ENCODE data around the gene GRK1.

Gene GRK1

GRCh38 chr13:113633485-113633873 is 33.5 kb upstream of the GRK1 start:
- in situ Hi-C loops (cut with HindIII; ENCODE audit: low sequenced_read_pairs), result no loop called here
- no peak for DNase-seq (ENCODE audit: low read depth)
- no peak overlapping the region for H3K4me3 ChIP-seq (ENCODE audit: low read depth, low read length)
- TF ChIP-seq CTCF (IDR thresholded peaks at IDR 0.05; ENCODE audit: low read depth, low read length, missing control alignments), result no peak

DNA sequence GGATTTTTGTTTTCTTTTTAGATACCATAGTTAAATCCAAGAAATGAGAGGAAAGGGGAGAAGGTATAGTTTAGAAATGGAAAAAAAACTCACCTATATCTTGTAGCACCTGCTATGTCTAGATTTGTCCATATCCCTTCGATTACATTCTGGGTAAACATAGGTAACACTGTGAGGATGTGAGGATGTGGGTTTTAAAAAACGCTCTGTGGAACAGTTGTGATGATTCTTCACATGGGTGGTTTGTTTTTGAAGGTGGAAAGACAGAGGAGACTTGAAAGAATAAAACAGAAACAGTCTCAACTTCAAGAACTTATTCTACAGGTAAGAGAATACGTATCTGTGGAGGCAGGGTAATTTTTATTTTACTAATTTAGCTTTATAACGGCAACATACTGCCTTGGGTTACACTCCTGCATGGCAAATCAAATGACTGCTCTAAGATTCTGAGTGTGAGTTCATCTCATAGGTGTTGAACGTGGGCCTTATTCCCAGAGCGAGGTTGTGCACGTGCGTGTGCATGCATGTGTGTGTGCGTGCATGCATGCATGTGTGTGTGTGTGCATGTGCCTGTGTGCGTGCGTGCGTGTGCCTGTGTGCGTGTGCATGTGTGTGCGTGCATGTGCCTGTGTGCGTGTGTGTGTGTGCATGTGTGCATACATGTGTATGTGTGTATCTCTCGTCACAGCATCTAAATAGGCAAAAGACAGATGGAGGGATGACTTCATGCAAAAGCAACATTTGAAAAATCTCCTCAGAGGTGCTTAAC is 32.6 kb upstream of the GRK1 start:
- in situ Hi-C loops (cut with HindIII; ENCODE audit: low sequenced_read_pairs), result no loop called here
- no peak for TF ChIP-seq CTCF (IDR thresholded peaks at IDR 0.05; ENCODE audit: low read depth, low read length, missing control alignments)

DNA sequence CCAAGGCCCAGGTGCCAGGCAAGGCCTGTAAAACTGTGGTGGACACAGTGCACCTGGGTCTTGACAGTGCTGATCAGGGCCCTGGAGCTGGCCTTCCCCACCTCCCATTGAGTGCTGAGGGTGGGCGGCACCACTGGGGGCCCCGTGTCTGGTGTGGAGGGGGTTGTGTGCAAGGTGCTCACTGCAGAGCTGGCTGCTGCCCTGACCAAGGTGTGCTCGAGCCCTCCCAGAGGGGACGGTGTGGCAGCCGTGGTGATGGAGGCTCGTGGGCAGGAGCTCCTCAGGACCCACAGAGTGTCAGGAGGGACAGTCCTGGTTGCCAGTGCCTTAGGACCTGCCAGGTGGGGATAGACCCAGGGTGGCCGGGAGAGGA is 32.0 kb upstream of the GRK1 start:
- no peak for TF ChIP-seq CTCF (IDR thresholded peaks at IDR 0.05; ENCODE audit: low read depth, low read length, missing control alignments)
- in situ Hi-C loops (cut with HindIII; ENCODE audit: low sequenced_read_pairs), result no loop called here
- DNase-seq (ENCODE audit: low read depth), result no peak
- H3K4me3 ChIP-seq (ENCODE audit: low read depth, low read length), result no peak overlapping the region

More for the DNA sequence above, 32.6 kb upstream of the GRK1 start:
- no peak overlapping the region for H3K4me3 ChIP-seq (ENCODE audit: low read depth, low read length)
- no peak for DNase-seq (ENCODE audit: low read depth)

DNA sequence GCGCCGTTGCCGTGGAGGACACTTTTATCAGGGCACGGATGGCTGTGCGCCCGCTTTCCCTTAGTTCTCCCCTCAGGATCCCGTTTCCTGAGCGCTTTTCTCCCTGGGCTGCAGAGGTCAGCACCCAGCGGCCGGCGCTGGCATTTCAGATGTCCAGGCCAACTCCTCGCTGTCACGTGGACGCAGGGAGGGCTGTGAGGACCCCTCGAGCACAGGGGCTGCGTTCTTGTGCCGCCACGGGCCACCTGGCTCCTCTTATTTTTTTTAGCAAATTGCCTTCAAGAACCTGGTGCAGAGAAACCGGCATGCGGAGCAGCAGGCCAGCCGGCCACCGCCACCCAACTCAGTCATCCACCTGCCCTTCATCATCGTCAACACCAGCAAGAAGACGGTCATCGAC is 31.3 kb upstream of the GRK1 start:
- in situ Hi-C loops (cut with HindIII; ENCODE audit: low sequenced_read_pairs), result no loop called here
- DNase-seq (ENCODE audit: low read depth), result no peak
- no peak overlapping the region for H3K4me3 ChIP-seq (ENCODE audit: low read depth, low read length)
- TF ChIP-seq CTCF (IDR thresholded peaks at IDR 0.05; ENCODE audit: low read depth, low read length, missing control alignments), result no peak

GRCh38 chr13:113636266-113636963 is 30.6 kb upstream of the GRK1 start:
- TF ChIP-seq CTCF (IDR thresholded peaks at IDR 0.05; ENCODE audit: low read depth, low read length, missing control alignments), result no peak
- H3K4me3 ChIP-seq (ENCODE audit: low read depth, low read length), result no peak overlapping the region
- DNase-seq (ENCODE audit: low read depth), result no peak
- in situ Hi-C loops (cut with HindIII; ENCODE audit: low sequenced_read_pairs), result no loop called here

DNA sequence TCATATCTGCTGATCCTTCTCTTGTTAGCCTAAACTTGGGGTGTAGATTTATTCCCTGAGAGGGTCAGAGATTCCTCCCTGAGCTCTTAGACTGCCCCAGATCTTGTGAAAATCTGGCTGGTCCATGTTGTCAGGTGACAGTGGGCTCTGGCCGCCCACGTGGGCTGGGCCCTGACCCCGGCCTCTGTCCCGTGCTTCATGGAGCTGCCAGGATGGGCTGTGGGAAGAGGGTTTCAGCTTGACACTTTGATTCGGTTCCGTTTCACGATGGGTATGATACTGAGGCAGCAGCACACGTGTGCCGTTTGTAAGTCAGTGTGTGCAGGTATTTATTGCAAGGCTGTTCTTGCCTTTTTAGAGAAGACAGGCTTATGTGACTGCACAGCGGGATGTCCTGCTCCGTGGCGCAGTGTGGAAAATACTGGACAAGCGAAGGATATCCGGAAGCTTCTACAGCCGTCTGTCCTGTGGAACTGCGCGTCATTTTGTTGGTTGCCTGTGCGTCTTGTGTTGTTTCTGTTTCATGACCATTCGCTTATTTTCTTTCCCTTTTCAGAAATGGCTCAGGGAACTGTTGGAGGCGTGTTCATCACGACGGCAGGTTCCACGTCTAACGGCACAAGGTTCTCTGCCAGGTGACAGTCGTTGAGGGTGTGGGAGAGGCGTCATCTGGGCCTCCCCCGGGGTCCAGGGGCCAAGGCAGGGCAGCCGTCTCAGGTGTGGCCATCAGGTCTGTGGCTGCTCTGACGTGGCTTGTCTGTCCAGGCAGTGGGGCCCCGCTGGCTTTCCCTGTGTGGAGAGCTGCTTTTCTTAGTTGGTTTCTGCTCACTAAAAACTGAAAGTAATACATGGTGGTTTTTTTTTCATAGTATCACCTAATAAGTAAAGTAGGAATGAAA is 29.5 kb upstream of the GRK1 start:
- in situ Hi-C loops (cut with HindIII; ENCODE audit: low sequenced_read_pairs), result no loop called here
- DNase-seq (ENCODE audit: low read depth), result no peak
- H3K4me3 ChIP-seq (ENCODE audit: low read depth, low read length), result no peak overlapping the region
- no peak for TF ChIP-seq CTCF (IDR thresholded peaks at IDR 0.05; ENCODE audit: low read depth, low read length, missing control alignments)

All from astrocyte of the cerebellum (primary cell).